Measurements from ENCODE around the gene RPS15.

RPS15 gene

DNA sequence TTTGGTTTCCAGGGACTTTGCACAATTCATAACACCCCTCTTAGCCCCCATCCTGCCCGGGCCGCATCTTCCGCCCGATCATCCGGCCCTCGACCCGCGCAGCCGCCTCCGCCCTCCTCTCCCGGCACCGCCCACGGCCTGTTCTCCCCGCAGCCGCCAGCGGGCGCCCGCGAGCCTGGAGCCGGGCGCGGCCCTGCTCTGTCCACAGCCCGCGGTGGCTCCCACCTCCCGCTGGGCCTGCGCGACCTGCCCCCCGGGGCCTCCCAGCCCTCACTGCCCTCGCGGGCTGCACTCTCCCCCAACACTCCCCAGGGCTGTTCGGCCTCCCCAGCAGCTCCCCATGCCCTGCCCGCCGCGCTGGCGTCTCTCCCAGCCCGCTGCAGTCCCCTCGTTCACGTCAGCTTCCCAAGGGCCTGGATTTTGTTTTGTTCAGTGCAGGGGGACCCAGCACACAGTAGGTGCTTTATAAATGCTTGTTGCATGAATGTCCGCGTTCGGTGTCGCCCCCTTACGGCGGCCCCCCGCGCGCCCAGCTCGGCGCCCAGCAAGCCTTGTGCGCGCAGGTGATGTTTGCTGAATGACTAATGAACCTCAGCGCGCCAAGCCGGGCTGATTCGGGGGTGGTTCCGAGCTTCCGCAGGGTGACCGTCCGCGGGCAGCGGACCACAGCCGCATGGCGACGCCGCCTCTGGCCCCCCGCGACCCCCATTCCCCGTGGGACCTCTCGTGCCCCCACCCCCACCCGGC, 7.2 kb downstream of the RPS15 start:
- H3K4me2 ChIP-seq (ENCODE audit: low read length), result peak overlapping the region; percentile 72
- H3K27me3 ChIP-seq (ENCODE audit: insufficient read depth, low read length), result peaks cover 5% of the 10 kb centered on the region; the same call in 1 of the 2 replicates
- H3F3A ChIP-seq (ENCODE audit: insufficient read depth, low read length), result 0 out of 2 replicates have a peak, but pooled peaks cover 8% of the 10 kb centered on the region
- H3K27ac ChIP-seq (ENCODE audit: low read depth, low read length, poor library complexity, severe bottlenecking), result peak overlapping the region; percentile 65
- no peak overlapping the region for H2AFZ ChIP-seq (ENCODE audit: low read length)
- TF ChIP-seq, protein P1, sequence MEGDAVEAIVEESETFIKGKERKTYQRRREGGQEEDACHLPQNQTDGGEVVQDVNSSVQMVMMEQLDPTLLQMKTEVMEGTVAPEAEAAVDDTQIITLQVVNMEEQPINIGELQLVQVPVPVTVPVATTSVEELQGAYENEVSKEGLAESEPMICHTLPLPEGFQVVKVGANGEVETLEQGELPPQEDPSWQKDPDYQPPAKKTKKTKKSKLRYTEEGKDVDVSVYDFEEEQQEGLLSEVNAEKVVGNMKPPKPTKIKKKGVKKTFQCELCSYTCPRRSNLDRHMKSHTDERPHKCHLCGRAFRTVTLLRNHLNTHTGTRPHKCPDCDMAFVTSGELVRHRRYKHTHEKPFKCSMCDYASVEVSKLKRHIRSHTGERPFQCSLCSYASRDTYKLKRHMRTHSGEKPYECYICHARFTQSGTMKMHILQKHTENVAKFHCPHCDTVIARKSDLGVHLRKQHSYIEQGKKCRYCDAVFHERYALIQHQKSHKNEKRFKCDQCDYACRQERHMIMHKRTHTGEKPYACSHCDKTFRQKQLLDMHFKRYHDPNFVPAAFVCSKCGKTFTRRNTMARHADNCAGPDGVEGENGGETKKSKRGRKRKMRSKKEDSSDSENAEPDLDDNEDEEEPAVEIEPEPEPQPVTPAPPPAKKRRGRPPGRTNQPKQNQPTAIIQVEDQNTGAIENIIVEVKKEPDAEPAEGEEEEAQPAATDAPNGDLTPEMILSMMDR (IDR thresholded peaks at IDR 0.05; ENCODE audit: low read length), result peak; percentile 85
- TF ChIP-seq EZH2 (IDR thresholded peaks at IDR 0.05; ENCODE audit: borderline replicate concordance, low read length), result no peak
- peak overlapping the region; percentile 58 for H3K9ac ChIP-seq (ENCODE audit: low read length)
- peaks cover 43% of the 10 kb centered on the region for H3K4me1 ChIP-seq (ENCODE audit: insufficient read depth, low read length, severe bottlenecking)
- peaks cover 26% of the 10 kb centered on the region for H3K36me3 ChIP-seq (ENCODE audit: insufficient read depth, low read length)
- no peaks in the 10 kb centered on the region for H3K9me2 ChIP-seq (ENCODE audit: low read depth, low read length)
- H4K20me1 ChIP-seq (ENCODE audit: insufficient read depth, low read length), result no peaks in the 10 kb centered on the region
- H3K4me3 ChIP-seq (ENCODE audit: low read depth, low read length, poor library complexity, severe bottlenecking), result peak overlapping the region; percentile 59
- H3K79me2 ChIP-seq (ENCODE audit: insufficient read depth, low read length), result no peaks in the 10 kb centered on the region
- no peaks in the 10 kb centered on the region for H3K9me3 ChIP-seq (ENCODE audit: low read length)

DNA sequence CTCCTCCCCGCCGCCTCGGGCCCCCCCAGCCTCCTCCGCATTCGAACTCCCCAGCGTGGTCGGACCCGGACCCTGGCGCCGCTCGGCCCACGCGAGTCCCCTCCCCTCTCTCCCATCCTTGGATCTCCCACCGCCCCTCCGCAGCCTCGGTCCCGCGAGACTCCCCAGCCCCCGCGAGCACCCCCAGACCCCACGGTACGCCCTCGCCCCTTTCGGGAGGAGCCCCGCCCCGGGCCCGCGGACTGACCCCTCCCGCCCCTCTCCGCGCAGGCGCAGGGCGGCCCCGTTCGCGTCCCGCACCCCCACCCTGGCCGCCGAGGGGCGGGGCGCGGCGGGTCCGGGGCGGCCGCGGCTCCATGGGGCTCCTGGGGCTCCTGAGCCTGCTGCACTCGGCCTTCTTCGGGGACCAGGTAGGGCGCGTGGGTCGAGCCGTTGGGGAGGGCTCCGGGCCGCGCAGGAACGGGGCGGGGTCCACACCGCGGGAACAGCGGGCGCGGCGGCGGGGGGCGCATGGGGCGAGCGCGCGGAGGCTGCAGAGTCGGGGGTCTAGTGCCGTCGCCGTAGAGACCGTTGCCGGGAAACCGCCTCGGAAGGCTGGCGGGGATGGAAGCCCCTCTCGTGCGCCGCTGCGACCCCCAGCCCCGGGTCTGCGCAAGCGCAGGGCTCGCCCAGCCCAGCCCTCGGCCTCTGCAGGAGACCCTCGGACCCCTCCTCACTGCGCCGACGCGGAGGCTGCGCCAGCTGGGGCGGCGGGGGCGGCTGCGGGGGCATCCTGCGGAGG, 7.9 kb downstream of the RPS15 start:
- peaks cover 35% of the 10 kb centered on the region for H3K4me1 ChIP-seq (ENCODE audit: insufficient read depth, low read length, severe bottlenecking)
- H3K9ac ChIP-seq (ENCODE audit: low read length), result no peak overlapping the region
- no peak for TF ChIP-seq EZH2 (IDR thresholded peaks at IDR 0.05; ENCODE audit: borderline replicate concordance, low read length)
- TF ChIP-seq, protein P1 (IDR thresholded peaks at IDR 0.05; ENCODE audit: low read length), result no peak
- H2AFZ ChIP-seq (ENCODE audit: low read length), result no peak overlapping the region
- H3K36me3 ChIP-seq (ENCODE audit: insufficient read depth, low read length), result peaks cover 19% of the 10 kb centered on the region
- no peaks in the 10 kb centered on the region for H3K79me2 ChIP-seq (ENCODE audit: insufficient read depth, low read length)
- H3K9me2 ChIP-seq (ENCODE audit: low read depth, low read length), result no peaks in the 10 kb centered on the region
- H3K27me3 ChIP-seq (ENCODE audit: insufficient read depth, low read length), result peaks cover 5% of the 10 kb centered on the region; the same call in 1 of the 2 replicates
- H3K9me3 ChIP-seq (ENCODE audit: low read length), result no peaks in the 10 kb centered on the region
- peak overlapping the region; percentile 12 for H3K4me3 ChIP-seq (ENCODE audit: low read depth, low read length, poor library complexity, severe bottlenecking)
- H3K4me2 ChIP-seq (ENCODE audit: low read length), result peak overlapping the region; percentile 72; the same call in 1 of the 2 replicates
- 0 out of 2 replicates have a peak, but pooled peaks cover 8% of the 10 kb centered on the region for H3F3A ChIP-seq (ENCODE audit: insufficient read depth, low read length)
- no peaks in the 10 kb centered on the region for H4K20me1 ChIP-seq (ENCODE audit: insufficient read depth, low read length)
- no peak overlapping the region for H3K27ac ChIP-seq (ENCODE audit: low read depth, low read length, poor library complexity, severe bottlenecking)

DNA sequence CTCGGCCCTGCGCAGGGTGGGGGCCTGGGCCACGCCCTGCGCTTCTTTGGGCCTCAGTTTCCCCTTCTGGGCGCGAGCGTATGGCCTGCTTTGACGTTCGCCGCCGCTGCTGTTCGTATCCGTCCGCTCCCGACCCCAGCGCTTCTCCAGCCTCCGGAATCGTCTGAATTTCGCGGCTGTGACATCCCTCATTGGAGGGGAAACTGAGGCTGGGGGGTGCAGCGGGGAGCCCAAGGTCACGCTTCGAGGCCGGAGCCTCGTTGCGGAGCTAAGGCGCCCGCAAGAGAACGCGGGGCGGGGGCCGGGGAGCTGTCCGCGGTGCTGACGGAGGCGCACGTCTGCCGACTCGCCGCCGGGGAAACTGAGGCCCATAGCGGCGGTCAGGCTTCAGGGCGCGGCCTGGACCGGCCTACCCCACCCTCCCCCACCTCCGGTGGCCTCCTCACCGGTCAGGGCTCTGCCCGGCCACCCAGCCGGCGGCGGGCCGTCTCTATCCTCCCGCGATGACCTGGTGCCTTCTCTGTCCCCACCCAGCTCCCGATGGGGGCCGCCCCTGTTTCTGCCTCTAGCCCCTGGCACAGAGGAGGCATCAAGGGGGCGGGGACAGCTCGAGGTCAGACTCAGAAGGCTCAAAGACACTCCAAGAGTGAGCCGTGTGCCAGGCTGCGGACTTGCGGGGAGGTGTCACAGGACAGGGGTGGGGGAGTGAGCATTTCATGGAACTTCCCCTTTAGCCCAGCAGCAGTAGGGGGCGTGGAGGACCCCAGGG, 8.7 kb downstream of the RPS15 start:
- Histone ChIP-seq H3K4me2 (ENCODE audit: low read length) (no peak overlapping the region; the same call in 1 of the 2 replicates), H3K4me3 (ENCODE audit: low read depth, low read length, poor library complexity, severe bottlenecking) (no peak overlapping the region), H3K36me3 (ENCODE audit: insufficient read depth, low read length) (peaks cover 11% of the 10 kb centered on the region)

More for the DNA sequence above, 8.7 kb downstream of the RPS15 start:
- Histone ChIP-seq H3K27me3 (ENCODE audit: insufficient read depth, low read length) (peaks cover 5% of the 10 kb centered on the region; the same call in 1 of the 2 replicates), H3K9me2 (ENCODE audit: low read depth, low read length) (no peaks in the 10 kb centered on the region), H3K9ac (ENCODE audit: low read length) (no peak overlapping the region), H3K4me1 (ENCODE audit: insufficient read depth, low read length, severe bottlenecking) (peaks cover 30% of the 10 kb centered on the region), H2AFZ (ENCODE audit: low read length) (no peak overlapping the region), H3K9me3 (ENCODE audit: low read length) (no peaks in the 10 kb centered on the region), H3F3A (ENCODE audit: insufficient read depth, low read length) (0 out of 2 replicates have a peak, but pooled peaks cover 8% of the 10 kb centered on the region), H3K27ac (ENCODE audit: low read depth, low read length, poor library complexity, severe bottlenecking) (no peak overlapping the region), H4K20me1 (ENCODE audit: insufficient read depth, low read length) (no peaks in the 10 kb centered on the region), H3K79me2 (ENCODE audit: insufficient read depth, low read length) (no peaks in the 10 kb centered on the region)
- TF ChIP-seq EZH2 (IDR thresholded peaks at IDR 0.05; ENCODE audit: borderline replicate concordance, low read length), result no peak
